Gastroesophageal sphincter (tissue), 3 donors: ENCODE measurements around the gene RXRA.

Experiments
- EP300 ChIP-seq: sonication (generic); formaldehyde crosslinking; IDR thresholded peaks from one replicate; pipeline ENCODE4 v1.6.1; 2017; ENCODE audit warnings: antibody characterized with exemption, mild to moderate bottlenecking
- POLR2A ChIP-seq, 2 donors: fragments of 450-650 bp; IDR thresholded peaks; one replicate each; pipeline ENCODE4 v1.6.1; 2017; ENCODE audit warnings: antibody characterized with exemption in 2 of 2, mild to moderate bottlenecking in 2 of 2, moderate library complexity in 1 of 2
- POLR2AphosphoS5 ChIP-seq: sonication (generic); formaldehyde crosslinking; IDR thresholded peaks from one replicate; pipeline ENCODE4 v1.6.1; 2017; ENCODE audit warnings: antibody characterized with exemption
- TF ChIP-seq, protein P1 (sequence below), 4 experiments: fragments of 200-600 bp in 2 of 4; fragments of 450-650 bp in 2 of 4; sonication (generic) in 1 of 4; IDR thresholded peaks; one replicate each; pipeline ENCODE4 v1.5.1; 2017 to 2019; ENCODE audit warnings: antibody characterized with exemption in 4 of 4, mild to moderate bottlenecking in 2 of 4, moderate library complexity in 2 of 4

GRCh38 chr9:134373953-134374300 is 47.7 kb downstream of the RXRA start:
- TF ChIP-seq POLR2AphosphoS5 (no peak), EP300 (no peak), POLR2A (IDR thresholded peaks at IDR 0.05) (no peak)
- TF ChIP-seq, protein P1, sequence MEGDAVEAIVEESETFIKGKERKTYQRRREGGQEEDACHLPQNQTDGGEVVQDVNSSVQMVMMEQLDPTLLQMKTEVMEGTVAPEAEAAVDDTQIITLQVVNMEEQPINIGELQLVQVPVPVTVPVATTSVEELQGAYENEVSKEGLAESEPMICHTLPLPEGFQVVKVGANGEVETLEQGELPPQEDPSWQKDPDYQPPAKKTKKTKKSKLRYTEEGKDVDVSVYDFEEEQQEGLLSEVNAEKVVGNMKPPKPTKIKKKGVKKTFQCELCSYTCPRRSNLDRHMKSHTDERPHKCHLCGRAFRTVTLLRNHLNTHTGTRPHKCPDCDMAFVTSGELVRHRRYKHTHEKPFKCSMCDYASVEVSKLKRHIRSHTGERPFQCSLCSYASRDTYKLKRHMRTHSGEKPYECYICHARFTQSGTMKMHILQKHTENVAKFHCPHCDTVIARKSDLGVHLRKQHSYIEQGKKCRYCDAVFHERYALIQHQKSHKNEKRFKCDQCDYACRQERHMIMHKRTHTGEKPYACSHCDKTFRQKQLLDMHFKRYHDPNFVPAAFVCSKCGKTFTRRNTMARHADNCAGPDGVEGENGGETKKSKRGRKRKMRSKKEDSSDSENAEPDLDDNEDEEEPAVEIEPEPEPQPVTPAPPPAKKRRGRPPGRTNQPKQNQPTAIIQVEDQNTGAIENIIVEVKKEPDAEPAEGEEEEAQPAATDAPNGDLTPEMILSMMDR (IDR thresholded peaks at IDR 0.05) = no peak
